AG08395 (cell line): ENCODE measurements around the gene CGB8.

Experiments
- DNase-seq: peaks from one replicate; pipeline ENCODE4 v3.0.0; 2012; ENCODE audit warnings: mixed read lengths, low spot score

Gene CGB8

DNA sequence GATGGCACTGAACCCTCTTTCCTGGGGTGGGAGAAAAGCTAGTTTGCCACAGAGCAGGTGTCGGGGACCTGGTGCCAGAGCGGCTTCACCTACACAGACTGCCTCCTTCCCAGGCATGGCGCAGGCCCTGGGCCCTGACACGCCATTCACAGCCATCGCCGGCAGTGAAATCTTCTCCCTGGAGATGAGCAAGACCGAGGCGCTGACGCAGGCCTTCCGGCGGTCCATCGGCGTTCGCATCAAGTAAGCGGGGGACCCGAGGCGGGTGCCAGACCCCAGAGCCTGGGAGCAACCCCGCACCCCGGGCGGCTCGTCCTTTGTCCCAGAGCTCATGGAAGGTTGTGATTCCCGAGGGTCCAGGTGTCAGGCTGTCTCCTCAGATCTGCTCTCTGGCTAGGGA, 42.0 kb downstream of the CGB8 start:
- DNase-seq = no peak

DNA sequence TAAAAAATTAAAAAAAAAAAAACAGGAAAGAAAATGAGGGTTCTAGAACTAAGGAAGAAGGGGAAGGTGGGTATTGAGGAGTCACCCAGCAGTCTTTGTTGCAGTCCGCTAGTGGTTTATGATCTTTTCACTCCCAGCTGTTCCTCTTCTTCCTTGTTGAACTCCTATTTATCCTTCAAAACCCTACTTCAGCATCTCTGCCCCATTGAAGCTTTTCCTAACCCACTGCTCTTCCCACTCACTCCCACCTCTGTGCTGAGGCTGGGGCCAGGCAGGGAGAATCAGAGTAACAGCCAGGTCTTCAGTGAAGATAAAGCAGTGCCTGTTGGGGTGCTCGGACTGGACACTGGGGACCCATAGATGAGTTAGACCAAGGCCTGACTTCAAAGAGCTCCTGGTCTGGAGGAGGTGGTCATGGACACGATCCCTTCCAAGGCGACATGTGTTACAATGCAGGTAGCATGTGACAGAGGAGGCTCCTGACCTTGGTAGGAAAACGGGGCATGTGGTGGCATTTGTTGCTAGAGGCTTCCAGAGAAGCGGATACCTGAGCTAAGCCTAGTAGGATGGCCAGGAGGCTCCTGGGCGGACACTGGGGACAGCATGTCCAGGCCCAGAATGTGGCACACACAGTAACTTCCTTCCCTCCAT, 43.8 kb downstream of the CGB8 start:
- DNase-seq = no peak

GRCh38 chr19:49004133-49004532, 44.8 kb downstream of the CGB8 start:
- DNase-seq = no peak

DNA sequence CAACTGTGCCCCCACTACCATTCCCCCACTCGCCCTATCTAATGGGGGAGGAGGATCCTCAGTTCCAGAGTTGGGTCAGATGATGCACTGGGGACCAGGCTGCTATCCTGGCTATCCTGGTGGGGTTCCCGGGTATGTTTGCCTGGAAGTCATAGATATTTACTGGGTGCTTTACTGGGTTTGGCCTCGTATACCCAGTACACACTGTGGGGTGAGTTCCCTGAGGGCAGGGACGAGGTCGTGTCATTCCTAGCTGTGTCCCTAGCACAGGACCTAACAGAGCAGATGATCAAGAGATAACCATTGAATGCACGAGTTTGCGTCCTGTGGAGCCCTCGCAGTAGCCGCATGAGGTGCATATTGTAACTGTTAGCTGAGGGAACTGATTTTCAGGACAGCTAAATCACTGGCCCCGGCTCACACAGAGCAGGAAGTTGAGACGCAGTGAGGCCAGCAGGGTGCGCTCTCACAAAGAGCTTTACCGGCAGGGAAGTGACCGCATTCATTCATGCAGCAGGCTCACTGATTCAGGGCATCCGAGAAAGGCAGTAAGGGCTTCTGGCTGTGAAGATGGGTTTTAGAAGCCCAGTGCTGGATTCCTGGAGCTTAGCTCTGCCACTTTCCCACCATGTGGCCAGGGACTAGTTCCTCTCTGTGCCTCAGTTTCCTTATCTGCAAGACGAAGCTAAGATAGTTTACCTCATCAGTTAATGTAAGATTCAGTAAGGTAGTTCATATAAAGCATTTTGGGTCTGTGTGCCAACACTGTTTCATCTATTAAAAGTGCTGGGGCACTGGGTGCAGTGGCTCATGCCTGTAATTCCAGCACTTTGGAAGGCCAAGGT, 49.2 kb downstream of the CGB8 start:
- DNase-seq = peak; percentile 70

GRCh38 chr19:48997972-48998371, 50.9 kb downstream of the CGB8 start:
- DNase-seq = peak; percentile 43
